CD14-positive monocyte (primary cell): ENCODE results near the gene ESRRG. TPM values are rescaled to one million over a fixed set of nuclear protein-coding genes. Genes with fewer than 3 reads are reported as not detected.

Experiments used
- DNase-seq, 3 donors: peaks; one replicate each; pipeline ENCODE4 v3.0.0-alpha.2; 2011 to 2022
- H2AFZ ChIP-seq: 2 replicates; pipeline ENCODE4 v1.6.0; 2012; ENCODE audit warnings: mild to moderate bottlenecking, low read depth, low read length, inconsistent platforms; ENCODE audit not compliant: insufficient read depth, poor library complexity, severe bottlenecking
- H3K27ac ChIP-seq, 2 donors: 1 replicate in 1 of 2; 2 replicates in 1 of 2; pipeline ENCODE4 v1.5.1; 2012 to 2013; ENCODE audit warnings: low read length in 2 of 2, control low read depth in 1 of 2, inconsistent platforms in 1 of 2, low read depth in 1 of 2, mild to moderate bottlenecking in 1 of 2
- H3K27me3 ChIP-seq, 2 donors: one replicate each; pipeline versions ENCODE4 v1.6.0 to v1.6.1; 2011 to 2013; ENCODE audit warnings: low read length in 2 of 2; ENCODE audit not compliant: control insufficient read depth in 2 of 2, insufficient read depth in 2 of 2
- H3K36me3 ChIP-seq, 2 donors: replicated peaks in 1 of 2; 1 replicate in 1 of 2; 2 replicates in 1 of 2; pipeline versions ENCODE4 v1.5.1 to v1.6.1; 2012 to 2013; ENCODE audit warnings: low read length in 2 of 2, control low read depth in 1 of 2, inconsistent platforms in 1 of 2, mild to moderate bottlenecking in 1 of 2; ENCODE audit not compliant: insufficient read depth in 2 of 2, control insufficient read depth in 1 of 2
- H3K4me1 ChIP-seq, 2 donors: 1 replicate in 1 of 2; 2 replicates in 1 of 2; pipeline versions ENCODE4 v1.5.1 to v1.6.1; 2012 to 2013; ENCODE audit warnings: low read length in 2 of 2, control low read depth in 1 of 2, inconsistent platforms in 1 of 2, mild to moderate bottlenecking in 1 of 2, moderate library complexity in 1 of 2; ENCODE audit not compliant: insufficient read depth in 2 of 2, control insufficient read depth in 1 of 2
- H3K4me2 ChIP-seq: replicated peaks from 2 replicates; pipeline ENCODE3; 2012; ENCODE audit warnings: low read length, moderate library complexity, mild to moderate bottlenecking; ENCODE audit not compliant: poor library complexity, severe bottlenecking; ENCODE audit errors: extremely low read depth
- H3K4me3 ChIP-seq, 3 experiments: fragments of 200-600 bp in 1 of 3; sonication (generic) in 1 of 3; replicated peaks in 1 of 3; 1 replicate in 2 of 3; 2 replicates in 1 of 3; pipeline ENCODE4 v1.5.1; 2011 to 2013; ENCODE audit warnings: low read length in 3 of 3, mild to moderate bottlenecking in 3 of 3, control low read depth in 2 of 3, low read depth in 2 of 3, inconsistent platforms in 1 of 3, moderate library complexity in 1 of 3
- H3K79me2 ChIP-seq: 2 replicates; pipeline ENCODE4 v1.6.0; 2012; ENCODE audit warnings: mild to moderate bottlenecking, control low read depth, inconsistent platforms, low read length, moderate library complexity; ENCODE audit not compliant: insufficient read depth
- H3K9ac ChIP-seq: 2 replicates; pipeline ENCODE4 v1.6.0; 2017; ENCODE audit warnings: low read length, mild to moderate bottlenecking; ENCODE audit not compliant: insufficient read depth, poor library complexity, severe bottlenecking
- H3K9me3 ChIP-seq, 2 donors: replicated peaks in 1 of 2; 1 replicate in 1 of 2; 2 replicates in 1 of 2; pipeline versions ENCODE4 v1.5.1 to v1.6.1; 2012 to 2013; ENCODE audit warnings: low read length in 2 of 2, control low read depth in 1 of 2; ENCODE audit not compliant: control insufficient read depth in 1 of 2, insufficient read depth in 1 of 2
- H4K20me1 ChIP-seq: 2 replicates; pipeline ENCODE4 v1.6.0; 2012; ENCODE audit warnings: mild to moderate bottlenecking, low read length, control low read depth, moderate library complexity; ENCODE audit not compliant: insufficient read depth
- H3K27ac Mint-ChIP-seq, 7 donors: one replicate each; pipeline ENCODE4 v1.8.0; 2020; ENCODE audit warnings: mild to moderate bottlenecking in 7 of 7, mixed read lengths in 7 of 7, moderate library complexity in 6 of 7, inconsistent platforms in 2 of 7
- H3K27me3 Mint-ChIP-seq, 3 donors: one replicate each; pipeline ENCODE4 v1.8.0; 2021 to 2022; ENCODE audit warnings: low read depth in 3 of 3, mild to moderate bottlenecking in 3 of 3, mixed read lengths in 3 of 3, moderate library complexity in 3 of 3, inconsistent platforms in 1 of 3
- H3K36me3 Mint-ChIP-seq, 2 donors: one replicate each; pipeline ENCODE4 v1.8.0; 2020; ENCODE audit warnings: mixed read lengths in 2 of 2, inconsistent platforms in 1 of 2, mild to moderate bottlenecking in 1 of 2
- H3K4me1 Mint-ChIP-seq: one replicate; pipeline ENCODE4 v1.8.0; 2020; ENCODE audit warnings: mild to moderate bottlenecking, mixed read lengths
- H3K4me3 Mint-ChIP-seq, 2 donors: one replicate each; pipeline ENCODE4 v1.8.0; 2020; ENCODE audit warnings: mild to moderate bottlenecking in 2 of 2, mixed read lengths in 2 of 2, moderate library complexity in 1 of 2
- H3K9me3 Mint-ChIP-seq, 7 donors: one replicate each; pipeline ENCODE4 v1.8.0; 2020 to 2022; ENCODE audit warnings: mixed read lengths in 7 of 7, mild to moderate bottlenecking in 6 of 7, moderate library complexity in 6 of 7, inconsistent platforms in 2 of 7
- CTCF ChIP-seq: fragments of 200-600 bp; IDR thresholded peaks from one replicate; pipeline ENCODE4 v1.8.0; 2022; ENCODE audit warnings: antibody characterized with exemption, mild to moderate bottlenecking
- WGBS: methylation state at CpG from one replicate; pipeline ENCODE4 v1.1.5; 2013; ENCODE audit warnings: missing lambda C conversion rate; ENCODE audit not compliant: insufficient coverage; 5-methylcytosine and 5-hydroxymethylcytosine counted together
- intact Hi-C, 2 donors: fragments of 100-400 bp; cut with micrococcal nuclease; formaldehyde crosslinking; loops; one replicate each; pipeline versions ENCODE4 v1.15.0 to v1.15.1; 2023
- polyA plus RNA-seq, 3 donors: library from polyadenylated mRNA; depleted of rRNA in 1 of 3; unstranded in 2 of 3; stranded (reverse) in 1 of 3; fragments of 300-500 nt in 2 of 3; fragments of >200 nt in 1 of 3; fragmentation: Illumina TruSeq in 2 of 3; gene quantifications; 1 replicate in 2 of 3; 2 replicates in 1 of 3; pipeline ENCODE4 v1.2.3, GENCODE V29; 2012 to 2021

Gene ESRRG
- polyA plus RNA-seq, 3 donors, result not detected

DNA sequence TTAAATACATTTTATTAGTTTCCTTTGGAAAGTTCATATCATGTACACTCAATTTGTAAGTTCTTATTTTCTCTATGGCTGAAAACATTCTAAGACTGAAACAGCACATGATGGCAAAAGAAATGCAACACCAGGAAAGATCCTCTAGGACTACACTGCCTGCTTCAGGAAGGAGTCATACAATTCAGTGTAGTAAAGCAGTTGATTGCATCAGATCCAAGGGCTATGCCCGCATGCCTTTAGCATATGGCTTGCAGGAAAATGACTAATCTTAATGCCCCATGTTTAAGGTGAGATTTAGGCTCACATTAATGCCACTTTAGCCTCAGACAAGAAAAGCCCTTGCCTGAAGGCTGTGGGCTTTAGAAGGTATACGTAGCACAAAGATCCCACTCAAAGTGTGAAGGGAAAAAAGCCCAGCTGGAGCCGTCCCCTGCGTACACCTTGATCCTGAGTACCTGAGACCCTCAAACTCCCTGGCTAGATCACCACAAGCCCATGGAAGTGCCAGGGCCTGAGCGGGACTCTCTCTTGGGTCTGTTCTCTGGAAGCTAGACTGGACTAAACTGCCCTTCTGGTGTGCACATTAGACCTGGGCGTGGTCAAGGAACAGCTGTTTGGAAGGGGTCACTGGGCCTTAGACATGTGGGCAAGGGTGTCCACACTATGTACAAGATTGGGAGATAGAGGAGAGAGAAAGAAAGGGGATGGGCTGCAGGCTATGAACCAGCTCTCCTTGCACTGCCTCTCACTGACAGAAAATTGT lies 52.9 kb downstream of the ESRRG start:
- intact Hi-C loops, result no loop called here
- Histone ChIP-seq H3K4me3 (no peak overlapping the region), H3K27me3 (no peaks in the 10 kb centered on the region), H3K9ac (no peak overlapping the region), H3K9me3 (no peaks in the 10 kb centered on the region), H3K36me3 (no peaks in the 10 kb centered on the region), H4K20me1 (no peaks in the 10 kb centered on the region), H3K4me2 (no peak overlapping the region), H3K79me2 (no peaks in the 10 kb centered on the region), H3K4me1 (no peaks in the 10 kb centered on the region), H3K27ac (no peak overlapping the region), H2AFZ (no peak overlapping the region)
- no peak for DNase-seq
- Mint-ChIP-seq H3K4me3 (no peak overlapping the region), H3K36me3 (no peaks in the 10 kb centered on the region), H3K9me3 (peaks cover 0 to 8% (median 2%) of the 10 kb centered on the region in 7 donors), H3K27me3 (peaks cover 0 to 1% (median 0%) of the 10 kb centered on the region in 3 donors), H3K27ac (no peak overlapping the region), H3K4me1 (no peaks in the 10 kb centered on the region)
- no CpG with 5 or more reads among the region's 6 CpGs for WGBS
- TF ChIP-seq CTCF, result no peak

DNA sequence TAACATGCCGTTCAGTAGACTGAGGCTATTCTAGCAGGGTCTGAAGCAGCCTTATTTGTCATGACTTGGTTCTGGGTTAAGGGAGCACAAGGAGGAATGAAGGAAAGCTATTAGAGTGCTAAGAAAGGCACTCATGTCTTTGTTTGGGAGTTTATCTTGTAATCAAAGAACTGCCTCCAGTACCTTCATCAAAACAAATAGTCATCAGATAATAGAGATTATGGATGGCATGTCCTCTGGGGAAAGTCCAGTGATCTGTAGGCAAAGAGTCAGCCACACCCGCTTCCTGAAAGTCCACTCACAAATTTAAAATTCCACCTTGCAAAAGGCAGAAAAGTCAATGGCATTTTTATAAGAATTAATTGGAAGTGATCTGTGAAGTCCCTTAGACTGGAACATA lies 56.8 kb downstream of the ESRRG start:
- no peaks in the 10 kb centered on the region for H3K4me1 Mint-ChIP-seq
- H3K27ac Mint-ChIP-seq, result no peak overlapping the region
- Histone ChIP-seq H2AFZ (no peak overlapping the region), H3K4me2 (no peak overlapping the region), H4K20me1 (no peaks in the 10 kb centered on the region), H3K36me3 (no peaks in the 10 kb centered on the region), H3K4me3 (no peak overlapping the region), H3K9ac (no peak overlapping the region), H3K27ac (no peak overlapping the region), H3K4me1 (no peaks in the 10 kb centered on the region), H3K79me2 (no peaks in the 10 kb centered on the region), H3K9me3 (no peaks in the 10 kb centered on the region), H3K27me3 (no peaks in the 10 kb centered on the region)
- H3K4me3 Mint-ChIP-seq, result no peak overlapping the region
- intact Hi-C loops, result no loop called here
- no peak for TF ChIP-seq CTCF
- no peaks in the 10 kb centered on the region for H3K27me3 Mint-ChIP-seq
- DNase-seq, result no peak
- H3K36me3 Mint-ChIP-seq, result no peaks in the 10 kb centered on the region
- WGBS, result no CpG with 5 or more reads among the region's 2 CpGs
- peaks cover 0 to 5% (median 0%) of the 10 kb centered on the region in 7 donors for H3K9me3 Mint-ChIP-seq
